GM19455 (cell line): ENCODE results near the gene KLF2.

ENCODE experiments used
- ATAC-seq: cut with Tn5 transposase; IDR thresholded peaks from one replicate; pipeline ENCODE4 v1.9.1; 2021; ENCODE audit not compliant: unreplicated experiment

Gene KLF2

DNA sequence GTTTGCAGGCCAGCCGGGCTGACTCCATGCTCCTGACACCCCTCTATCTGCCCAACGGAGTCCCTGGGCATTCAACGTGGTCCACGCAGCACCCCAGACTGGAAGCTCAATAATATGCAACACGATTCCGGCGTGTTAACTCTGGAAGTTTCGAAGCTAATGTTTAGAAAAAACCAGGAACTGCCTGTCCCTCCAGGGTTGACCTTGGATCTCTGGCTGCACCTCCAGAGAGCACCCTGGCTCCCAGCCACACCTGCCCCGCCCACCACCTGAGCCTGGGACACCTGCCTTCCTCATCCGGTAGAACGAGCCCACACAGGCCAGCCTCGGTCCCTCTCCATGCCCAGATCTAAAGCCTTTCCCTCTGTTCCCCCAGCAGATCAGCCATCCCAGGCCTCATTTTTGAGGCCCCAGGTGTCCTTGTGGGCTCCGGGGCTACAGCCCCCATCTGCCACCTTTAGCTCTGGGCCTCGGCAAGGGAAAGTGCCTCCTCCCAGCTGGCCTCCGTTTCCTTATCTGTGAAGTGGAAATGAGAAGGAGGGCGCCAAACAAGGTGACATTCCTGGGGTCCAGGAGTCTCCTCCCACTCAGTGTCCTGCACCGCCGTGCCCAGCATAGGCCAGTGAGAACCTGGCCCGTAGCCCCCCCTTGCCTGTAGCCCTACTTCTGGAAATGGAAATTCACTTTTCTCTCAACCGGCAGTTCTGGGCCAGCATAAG lies 38.7 kb downstream of the KLF2 start:
- no peak for ATAC-seq

- ATAC-seq, result no peak
Measured at GRCh38 chr19:16363852-16364230, 39.2 kb downstream of the KLF2 start.

DNA sequence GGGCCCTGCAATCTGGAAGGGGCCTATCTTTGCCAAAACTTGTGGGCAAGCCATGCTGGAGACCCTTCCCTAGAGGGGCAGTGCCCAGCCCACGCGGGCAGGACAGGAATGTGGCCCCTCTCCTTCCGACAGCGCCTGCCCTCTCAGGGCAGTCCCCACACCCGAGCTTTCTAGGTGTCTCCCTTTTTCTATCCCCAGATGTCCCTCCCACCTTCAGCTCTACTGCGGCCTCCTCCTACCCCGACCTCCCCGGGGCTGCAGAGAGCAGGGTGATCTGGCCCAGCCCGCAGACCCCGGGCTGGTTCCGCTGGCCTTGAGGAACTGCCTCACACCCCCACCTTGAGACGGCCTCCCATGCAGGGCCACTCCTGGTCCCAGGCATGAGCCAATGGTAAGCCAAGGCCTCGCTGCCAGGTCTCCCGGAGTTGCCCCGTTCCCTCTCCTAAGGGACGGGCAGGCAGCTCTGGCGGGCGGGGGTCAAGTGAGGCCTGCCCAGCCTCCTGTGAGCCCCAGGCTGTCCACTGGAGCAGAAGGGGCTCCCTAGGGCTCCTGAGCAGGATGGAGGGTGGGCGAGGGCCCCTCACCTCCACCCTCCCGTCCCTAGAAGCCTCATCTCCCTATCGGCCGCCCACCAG lies 39.7 kb downstream of the KLF2 start:
- ATAC-seq, result no peak

- no peak for ATAC-seq
Measured at GRCh38 chr19:16365300-16365996, 40.8 kb downstream of the KLF2 start.

DNA sequence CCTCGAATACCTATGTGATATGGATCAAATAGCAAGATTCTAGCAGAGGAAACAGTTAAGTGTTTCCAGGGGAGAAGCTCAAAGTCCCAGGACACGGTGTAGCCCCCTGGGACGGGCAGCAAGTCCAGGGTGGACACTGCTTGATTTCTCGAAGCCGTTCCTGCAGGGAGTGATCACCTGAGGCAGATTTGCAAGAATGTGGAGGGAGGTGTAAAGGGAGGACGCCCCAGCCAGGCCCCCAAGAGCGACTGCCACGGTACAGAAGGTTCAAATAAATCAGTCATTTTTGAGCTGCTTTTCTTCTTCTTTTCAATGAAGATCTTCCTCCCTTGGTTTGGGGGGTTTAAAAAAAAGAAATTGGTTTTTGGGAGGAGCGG lies 41.4 kb downstream of the KLF2 start:
- ATAC-seq, result peak; percentile 4

DNA sequence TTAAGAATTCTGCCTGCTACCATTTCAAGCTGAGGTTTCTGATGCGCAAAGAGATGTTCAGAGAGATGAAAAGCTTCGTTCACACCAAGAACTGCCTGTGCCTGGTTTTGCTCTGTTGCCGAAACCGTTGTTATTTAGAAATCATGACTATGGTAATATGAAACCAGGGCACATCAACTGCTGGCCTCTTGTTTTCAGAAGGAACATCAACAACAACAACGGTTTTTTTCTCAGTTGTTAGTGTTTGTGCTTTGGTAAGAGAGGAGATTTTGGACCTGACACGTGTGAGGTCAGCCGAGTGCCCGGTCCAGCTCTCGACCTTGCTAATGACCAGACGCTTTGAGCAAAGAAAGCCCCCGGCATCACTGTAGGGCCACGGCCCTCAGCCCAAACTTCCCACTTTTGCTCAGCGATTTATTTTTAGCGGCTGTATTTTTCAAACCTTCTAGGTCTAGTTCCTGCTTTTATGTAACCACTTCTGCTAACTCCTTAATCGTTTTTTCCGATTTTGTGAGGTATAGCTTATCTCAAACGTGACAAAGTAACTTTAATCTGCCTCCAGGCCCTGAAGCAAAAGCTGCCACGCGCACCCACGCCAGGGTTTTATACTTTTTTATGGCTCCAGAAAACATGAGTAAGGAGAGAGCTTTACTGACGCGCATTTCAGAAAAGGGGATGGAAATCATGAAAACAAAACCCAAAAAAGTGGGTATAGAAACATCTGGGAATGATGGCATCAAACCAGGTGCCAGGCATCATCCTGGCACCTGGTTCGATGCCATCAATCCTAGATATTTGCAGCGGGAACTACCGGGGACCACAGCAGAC lies 42.0 kb downstream of the KLF2 start:
- peak; percentile 42 for ATAC-seq

GRCh38 chr19:16367261-16367683 lies 42.6 kb downstream of the KLF2 start:
- ATAC-seq, result no peak

DNA sequence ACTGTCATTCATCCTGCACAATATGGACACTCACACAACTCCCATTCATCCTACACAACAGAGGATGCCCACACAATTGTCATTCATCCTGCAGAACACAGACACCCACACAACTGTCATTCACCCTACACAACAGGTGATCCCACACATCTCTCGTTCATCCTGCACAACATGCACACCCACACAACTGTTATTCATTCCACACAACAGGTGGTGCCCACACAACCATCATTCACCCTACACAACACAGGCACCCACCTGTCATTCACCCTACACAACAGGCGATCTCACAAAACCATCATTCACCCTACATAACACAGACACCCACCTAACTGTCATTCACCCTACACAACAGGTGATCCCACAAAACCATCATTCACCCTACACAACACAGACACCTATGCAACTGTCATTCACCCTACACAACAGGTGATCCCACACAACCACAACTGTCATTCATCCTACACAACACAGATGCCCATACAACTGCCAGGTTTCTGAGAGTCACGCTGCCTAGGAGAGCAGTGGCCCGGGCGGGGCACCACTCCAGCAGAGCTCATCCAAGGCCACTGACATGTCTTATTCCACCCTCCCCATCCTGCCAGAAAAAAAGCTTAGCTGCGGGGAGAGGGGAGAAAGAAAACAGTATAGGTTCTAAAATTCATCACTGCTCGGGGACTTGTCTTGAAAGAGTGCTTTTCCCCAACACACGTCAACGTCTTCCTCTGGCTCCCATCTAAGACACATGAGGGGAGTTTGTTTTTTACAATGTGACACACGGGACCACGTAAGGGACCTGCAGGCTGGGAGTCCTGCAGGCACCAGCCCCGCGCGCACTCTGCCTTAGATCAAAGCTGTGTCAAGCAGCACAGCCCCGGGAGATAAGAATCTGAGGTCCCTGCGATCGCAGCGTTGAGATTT lies 44.0 kb downstream of the KLF2 start:
- no peak for ATAC-seq

- no peak for ATAC-seq
Measured at GRCh38 chr19:16369306-16369663, 44.7 kb downstream of the KLF2 start.

DNA sequence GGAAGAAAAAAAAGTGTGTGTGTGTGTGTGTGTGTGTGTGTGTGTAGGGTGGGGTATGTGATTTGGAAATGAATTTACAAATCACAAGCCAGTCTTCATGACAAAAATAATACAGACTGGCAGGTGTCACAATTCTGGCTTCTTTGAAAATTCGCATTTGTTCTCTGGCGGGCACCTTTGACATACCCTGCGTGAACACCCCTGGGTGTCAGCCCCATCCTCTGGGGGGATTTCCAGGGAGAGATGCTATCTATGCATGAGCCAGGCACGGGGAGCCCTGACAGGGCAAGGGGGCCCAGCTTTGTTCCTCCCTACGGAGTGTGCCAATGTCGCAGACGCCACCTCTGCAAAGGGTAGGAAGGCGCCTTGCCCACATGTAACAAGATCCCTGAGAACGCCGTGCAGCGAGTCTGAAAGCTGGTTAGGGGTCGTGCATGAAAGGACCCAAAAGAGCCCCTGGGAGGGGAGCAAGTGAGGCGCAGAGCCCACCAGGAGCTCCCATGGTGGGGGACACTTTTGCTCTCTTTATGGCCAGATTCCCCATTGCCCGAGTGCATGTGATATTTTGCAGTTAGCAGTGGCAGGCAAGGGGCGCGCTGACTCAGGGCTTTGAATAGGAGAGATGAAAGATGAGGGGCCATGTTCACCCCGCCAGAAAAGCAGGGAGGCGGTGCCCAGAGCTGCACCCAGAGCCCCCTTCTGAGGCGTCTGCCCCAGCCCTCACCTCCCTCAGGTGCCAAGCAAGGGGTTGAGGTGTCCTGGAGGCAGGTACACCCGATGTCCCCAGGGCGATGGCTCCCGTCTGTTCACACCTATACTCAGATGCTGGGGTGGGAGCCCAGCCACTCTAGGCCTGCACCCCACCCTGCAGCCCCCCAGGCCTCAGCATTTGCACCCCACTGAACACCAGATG lies 45.3 kb downstream of the KLF2 start:
- ATAC-seq, result no peak

DNA sequence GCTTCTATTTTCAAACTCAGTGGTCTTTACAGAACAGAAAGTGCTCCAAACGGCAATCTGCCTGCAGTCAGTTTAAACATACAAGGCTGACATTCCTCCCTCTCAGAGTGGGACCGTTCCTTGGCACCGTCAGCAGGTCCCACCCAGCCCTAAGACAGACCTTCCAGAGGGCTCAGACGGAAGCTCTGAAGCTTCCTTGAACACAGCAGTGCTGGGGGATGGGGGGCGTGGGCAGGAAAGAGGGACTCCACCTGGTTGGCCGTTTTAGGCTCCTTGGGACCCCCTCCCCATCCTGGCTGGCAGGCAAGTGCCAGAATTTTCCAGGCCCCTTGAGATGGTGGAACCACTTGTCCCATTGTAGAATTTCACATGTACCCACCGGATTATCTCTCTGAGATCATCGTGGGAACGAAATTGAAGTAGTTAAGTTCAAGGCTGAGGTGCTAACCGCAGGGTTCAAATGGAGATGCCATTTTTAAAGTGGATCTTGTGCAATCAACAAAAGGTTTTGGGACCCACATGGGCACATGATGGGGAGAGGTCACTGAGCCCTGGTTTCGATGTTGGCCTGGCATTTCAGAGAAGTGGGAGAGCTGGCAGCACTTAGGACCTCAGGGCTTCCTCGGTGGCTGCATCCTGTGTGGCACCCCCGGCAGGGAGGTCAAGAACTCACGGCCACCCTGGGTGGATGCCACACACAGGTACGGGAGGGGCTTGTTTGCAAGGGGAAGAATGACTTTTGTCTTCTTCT lies 46.2 kb downstream of the KLF2 start:
- ATAC-seq, result no peak

DNA sequence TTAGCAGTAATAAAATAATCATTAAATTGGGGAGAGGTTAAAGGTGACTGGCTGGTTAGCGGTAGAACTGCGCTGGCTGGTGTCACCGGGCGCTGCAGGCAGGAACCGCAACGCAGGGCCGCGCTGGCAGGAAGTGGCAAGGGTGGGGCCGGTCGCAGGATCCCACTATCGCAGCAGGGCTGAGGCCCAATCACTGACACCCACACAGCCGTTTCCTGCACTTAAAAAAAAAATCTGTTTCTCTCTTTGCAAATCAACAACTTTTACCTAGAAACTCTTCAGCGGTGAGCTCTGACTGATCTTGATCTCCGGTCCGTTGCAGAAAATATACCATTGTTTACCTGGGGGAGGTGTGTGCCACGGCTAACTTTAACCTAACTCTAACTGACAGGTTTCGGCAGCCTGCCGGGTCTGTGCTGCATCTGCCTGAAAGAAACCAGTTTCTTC lies 46.9 kb downstream of the KLF2 start:
- ATAC-seq, result peak; percentile 65

DNA sequence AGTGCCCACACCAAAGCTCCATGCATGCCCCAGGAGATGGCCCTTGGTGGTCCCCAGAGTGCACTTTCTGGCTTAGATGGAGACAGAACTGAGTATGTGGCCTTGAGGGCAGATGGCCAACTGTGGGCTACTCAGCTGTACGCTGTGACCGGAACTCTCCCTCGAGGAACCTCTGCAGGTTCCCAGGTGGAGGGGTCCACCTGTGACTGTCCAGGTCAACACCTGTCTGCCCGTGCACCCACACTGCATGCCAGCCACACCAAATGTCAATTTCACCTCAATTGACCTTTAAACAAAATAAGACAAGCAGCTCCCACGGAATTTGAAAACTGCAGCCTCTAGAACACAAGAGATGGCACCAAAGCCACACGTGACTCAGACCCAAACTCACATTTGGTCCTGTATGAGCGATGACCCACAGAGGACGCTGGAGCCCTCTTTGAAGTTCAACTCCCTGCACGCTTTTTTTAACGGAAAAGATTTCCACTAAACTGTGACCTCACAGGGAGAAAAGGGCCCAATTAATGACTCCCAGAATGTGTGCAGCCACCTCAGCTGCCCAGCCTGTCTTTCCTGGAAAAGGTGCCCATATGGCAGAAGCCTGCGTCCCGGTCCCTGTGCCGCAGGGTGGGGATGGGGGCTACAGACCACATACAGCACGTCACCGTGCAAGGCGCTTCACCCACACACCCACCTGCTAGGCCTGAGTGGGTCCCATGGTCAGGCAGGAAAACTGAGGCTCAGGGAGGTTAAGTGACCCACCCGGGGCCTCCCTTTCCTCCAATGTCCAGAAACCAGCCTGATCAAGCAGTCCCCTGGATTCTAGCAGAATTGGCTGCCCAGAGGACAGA lies 47.7 kb downstream of the KLF2 start:
- ATAC-seq, result no peak

- no peak for ATAC-seq
Measured at GRCh38 chr19:16373079-16373478, 48.5 kb downstream of the KLF2 start.

DNA sequence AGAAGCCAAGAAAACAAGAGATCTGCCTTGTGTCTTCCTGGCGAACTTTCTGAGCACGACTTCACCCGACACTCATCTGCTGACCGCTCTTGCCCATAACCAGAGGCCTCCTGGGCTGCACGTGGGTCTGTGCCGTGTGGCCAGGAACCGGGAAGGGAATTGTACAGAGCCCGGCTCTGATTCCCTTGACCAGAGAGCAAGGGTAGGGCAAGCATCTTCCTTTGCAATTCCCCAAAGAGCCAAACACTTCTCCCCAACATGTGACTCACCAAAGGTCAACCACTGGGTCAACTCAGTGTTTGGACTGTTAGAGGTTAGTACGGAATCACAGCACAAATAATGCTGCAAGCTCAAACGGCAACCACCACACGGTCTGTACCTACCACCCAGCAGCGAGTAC lies 48.9 kb downstream of the KLF2 start:
- no peak for ATAC-seq

DNA sequence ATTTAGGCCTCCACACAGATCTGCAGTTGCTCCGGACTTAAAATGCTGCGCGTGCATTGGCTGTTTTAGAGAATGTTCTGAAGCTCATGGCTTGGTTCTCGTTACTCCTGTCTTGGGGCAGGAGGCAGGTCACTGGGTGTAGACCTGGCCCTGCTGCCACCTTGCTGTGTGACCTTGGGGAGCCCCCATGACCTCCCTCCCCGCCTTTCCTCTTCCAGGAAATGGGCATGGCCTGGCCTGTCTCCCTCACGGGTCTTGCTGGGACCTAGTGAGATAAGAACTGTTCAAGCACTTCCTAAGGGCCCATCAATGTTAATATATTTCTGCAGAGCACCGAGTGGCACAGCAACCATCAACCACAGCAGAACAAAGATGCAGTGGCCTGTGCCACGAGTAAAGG lies 49.4 kb downstream of the KLF2 start:
- no peak for ATAC-seq

DNA sequence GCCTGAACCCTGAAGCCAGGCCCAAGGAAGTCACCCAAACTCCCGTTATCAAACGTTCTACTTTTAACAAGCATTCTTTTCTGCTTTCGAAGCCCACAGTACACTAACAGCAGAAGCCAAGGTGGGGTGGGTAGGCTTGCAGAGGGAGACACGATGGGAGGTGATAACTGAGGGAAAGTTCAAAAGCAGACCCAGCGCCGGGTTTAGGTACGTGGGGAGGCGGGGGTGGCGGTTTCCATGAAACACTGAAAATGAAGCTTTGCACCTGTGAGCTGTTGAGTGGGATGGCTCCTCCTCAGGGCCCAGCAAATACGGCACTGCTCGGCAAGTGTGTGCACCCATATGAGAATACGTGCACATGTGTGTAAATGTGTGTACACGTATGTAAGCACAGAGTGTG lies 49.8 kb downstream of the KLF2 start:
- ATAC-seq, result no peak
